ENCODE data around the gene DYNC2I2. TPM values are rescaled to one million over a fixed set of nuclear protein-coding genes. Genes with fewer than 3 reads are reported as not detected.

DYNC2I2 gene
- total RNA-seq, 1 experiment from 2014 or later: 225 TPM

GRCh38 chr9:128688501-128689292 lies 32.0 kb upstream of the DYNC2I2 start, which contains the start of gene SET:
Gene SET, plus strand, starts transcription at chr9:128689222. Its CDS starts 361 bp downstream, at chr9:128689583.
- TF ChIP-seq EZH2 (IDR thresholded peaks at IDR 0.05; ENCODE audit: low read depth): no peak
- no peak for TF ChIP-seq CTCF (conservative IDR thresholded peaks at IDR 0.05)
- peaks cover 47% of the 10 kb centered on the region for H3K4me1 ChIP-seq (replicated peaks; ENCODE audit: insufficient read depth)
- H4K20me1 ChIP-seq (ENCODE audit: insufficient read depth): peaks cover 47% of the 10 kb centered on the region
- peaks cover 87% of the 10 kb centered on the region for H3K79me2 ChIP-seq (ENCODE audit: low read depth)
- H3K27me3 ChIP-seq (ENCODE audit: insufficient read depth, low read depth): no peaks in the 10 kb centered on the region
- ChIA-PET CTCF (interaction anchor here (0.6 to 0.7 kb wide), 3 partner anchors 21 to 54 kb away, joined by 3 read pairs; partner anchors contain the start of gene DYNC2I2), POLR2A (ENCODE audit: unreplicated experiment) (interaction anchor here (0.7 to 1.0 kb wide), 2 partner anchors 53 to 158 kb away, joined by 3 to 21 read pairs; no protein-coding TSS in a partner anchor)
- intact Hi-C loops (cut with micrococcal nuclease; ENCODE audit: unreplicated experiment): loop anchor here (1.0 to 10.0 kb wide), 4 partner anchors 32 to 336 kb away; partner anchors contain the start of genes DYNC2I2 and SH3GLB2
- H3K4me2 ChIP-seq: peak within 1 kb of the TSS; percentile 99
- H3K27ac ChIP-seq: peak within 1 kb of the TSS; percentile 78
- H2AFZ ChIP-seq: peak within 1 kb of the TSS; percentile 65; the same call in 1 of the 2 replicates
- peaks cover 37% of the 10 kb centered on the region for H3K36me3 ChIP-seq (ENCODE audit: low read depth)
- H3K9me2 ChIP-seq (ENCODE audit: insufficient read depth): no peaks in the 10 kb centered on the region
- peaks cover 67% of the 10 kb centered on the region for H3F3A ChIP-seq (ENCODE audit: insufficient read depth, low read depth)
- no peaks in the 10 kb centered on the region for H3K9me3 ChIP-seq (ENCODE audit: insufficient read depth, low read depth)
- DNase-seq: peak; percentile 71 to 98
- H3K4me3 ChIP-seq: peak within 1 kb of the TSS; percentile 80
- BruUV-seq (replicated peaks): no TSS peak

- H3K4me3 ChIP-seq: no peak overlapping the region
- H3K9me3 ChIP-seq (ENCODE audit: insufficient read depth, low read depth): no peaks in the 10 kb centered on the region
- H3K27me3 ChIP-seq (ENCODE audit: insufficient read depth, low read depth): no peaks in the 10 kb centered on the region
- no TSS peak for BruUV-seq (replicated peaks)
- peak overlapping the region; percentile 99 for H3K4me2 ChIP-seq
- no peak for DNase-seq
- peaks cover 53% of the 10 kb centered on the region for H3K4me1 ChIP-seq (replicated peaks; ENCODE audit: insufficient read depth)
- intact Hi-C loops (cut with micrococcal nuclease; ENCODE audit: unreplicated experiment): loop anchor here (5.0 to 10.0 kb wide), 2 partner anchors 225 to 337 kb away; partner anchors contain the start of gene SH3GLB2
- peaks cover 25% of the 10 kb centered on the region for H3K36me3 ChIP-seq (ENCODE audit: low read depth)
- peaks cover 58% of the 10 kb centered on the region for H3F3A ChIP-seq (ENCODE audit: insufficient read depth, low read depth)
- peaks cover 85% of the 10 kb centered on the region for H3K79me2 ChIP-seq (ENCODE audit: low read depth)
- TF ChIP-seq CTCF (conservative IDR thresholded peaks at IDR 0.05) (no peak), EZH2 (IDR thresholded peaks at IDR 0.05; ENCODE audit: low read depth) (no peak)
- H3K27ac ChIP-seq: no peak overlapping the region
- H2AFZ ChIP-seq: no peak overlapping the region
- CTCF ChIA-PET: no interaction called here
- H4K20me1 ChIP-seq (ENCODE audit: insufficient read depth): peaks cover 36% of the 10 kb centered on the region
- no peaks in the 10 kb centered on the region for H3K9me2 ChIP-seq (ENCODE audit: insufficient read depth)
- POLR2A ChIA-PET (ENCODE audit: unreplicated experiment): interaction anchor here (0.7 kb wide), 2 partner anchors 52 to 187 kb away, joined by 5 read pairs; no protein-coding TSS in a partner anchor
These were observed 30.8 kb upstream of the DYNC2I2 start for GRCh38 chr9:128687453-128687852.

GRCh38 chr9:128685636-128686489 lies 29.2 kb upstream of the DYNC2I2 start:
- intact Hi-C loops (cut with micrococcal nuclease; ENCODE audit: unreplicated experiment): loop anchor here (5.0 to 10.0 kb wide), 2 partner anchors 226 to 339 kb away; partner anchors contain the start of gene SH3GLB2
- Histone ChIP-seq H3K27me3 (ENCODE audit: insufficient read depth, low read depth) (no peaks in the 10 kb centered on the region), H3K4me1 (replicated peaks; ENCODE audit: insufficient read depth) (peaks cover 46% of the 10 kb centered on the region), H2AFZ (no peak overlapping the region), H3K9me3 (ENCODE audit: insufficient read depth, low read depth) (no peaks in the 10 kb centered on the region), H3K9me2 (ENCODE audit: insufficient read depth) (no peaks in the 10 kb centered on the region), H3K27ac (peak overlapping the region; percentile 99), H3K36me3 (ENCODE audit: low read depth) (peaks cover 11% of the 10 kb centered on the region), H4K20me1 (ENCODE audit: insufficient read depth) (peaks cover 22% of the 10 kb centered on the region), H3K4me2 (peak overlapping the region; percentile 99), H3K4me3 (peak overlapping the region; percentile 94), H3K79me2 (ENCODE audit: low read depth) (peaks cover 85% of the 10 kb centered on the region), H3F3A (ENCODE audit: insufficient read depth, low read depth) (peaks cover 53% of the 10 kb centered on the region)
- ChIA-PET CTCF (interaction anchor here (0.6 kb wide), 1 partner anchor 528 kb away, joined by 4 read pairs; no protein-coding TSS in a partner anchor), POLR2A (ENCODE audit: unreplicated experiment) (interaction anchor here (0.6 kb wide), 1 partner anchor 342 kb away, joined by 4 read pairs; the partner anchor contains the start of gene SH3GLB2)
- no TSS peak for BruUV-seq (replicated peaks)
- no peak for DNase-seq
- TF ChIP-seq EZH2 (IDR thresholded peaks at IDR 0.05; ENCODE audit: low read depth): no peak
- TF ChIP-seq CTCF (conservative IDR thresholded peaks at IDR 0.05): no peak
